SU-DHL-6 (cell line): ENCODE data around the gene CPLANE2.

Experiments
- H2AFZ ChIP-seq: fragments of 200-600 bp; sonication (generic); 2 replicates; pipeline ENCODE4 v1.6.1; 2014; ENCODE audit warnings: low read depth, mild to moderate bottlenecking, moderate library complexity, mixed read lengths, antibody characterized with exemption, low read length; ENCODE audit not compliant: severe bottlenecking
- H3F3A ChIP-seq: fragments of 200-600 bp; shearing (Covaris generic); 2 replicates; pipeline ENCODE4 v1.6.0; 2016; ENCODE audit warnings: antibody characterized with exemption, mild to moderate bottlenecking; ENCODE audit not compliant: insufficient read depth
- H3K27ac ChIP-seq: fragments of 200-600 bp; sonication (generic); 2 replicates; pipeline ENCODE4 v1.5.1; 2016; ENCODE audit warnings: low read depth, mild to moderate bottlenecking, low read length, moderate library complexity, mixed read lengths
- H3K27me3 ChIP-seq: fragments of 200-600 bp; sonication (generic), shearing (Covaris generic); 2 replicates; pipeline ENCODE4 v1.6.0; 2014; ENCODE audit warnings: mild to moderate bottlenecking, low read length
- H3K36me3 ChIP-seq: fragments of 200-600 bp; sonication (generic); 2 replicates; pipeline ENCODE4 v1.6.1; 2014; ENCODE audit warnings: mild to moderate bottlenecking, low read length, mixed read lengths
- H3K4me2 ChIP-seq: fragments of 300-600, 200-600 bp; shearing (Covaris generic), sonication (generic); 2 replicates; pipeline ENCODE4 v1.6.0; 2014; ENCODE audit warnings: low read length, low read depth, mild to moderate bottlenecking; ENCODE audit not compliant: poor library complexity, severe bottlenecking
- H3K4me3 ChIP-seq: fragments of 200-600 bp; sonication (generic); 2 replicates; pipeline ENCODE4 v1.5.1; 2014; ENCODE audit warnings: antibody characterized with exemption, low read length, mild to moderate bottlenecking, mixed read lengths; ENCODE audit not compliant: insufficient read depth, poor library complexity, severe bottlenecking
- H3K79me2 ChIP-seq: fragments of 200-600 bp; sonication (generic); 2 replicates; pipeline ENCODE4 v1.6.1; 2014; ENCODE audit warnings: mild to moderate bottlenecking, low read length, moderate library complexity; ENCODE audit not compliant: insufficient read depth
- H3K9ac ChIP-seq: fragments of 200-600 bp; sonication (generic); 2 replicates; pipeline ENCODE4 v1.7.0; 2014; ENCODE audit warnings: mild to moderate bottlenecking, low read length
- H3K9me2 ChIP-seq: fragments of 200-600 bp; sonication (generic); replicated peaks from 2 replicates; pipeline ENCODE4 v1.6.1; 2014; ENCODE audit warnings: low read length; ENCODE audit not compliant: insufficient read depth
- H3K9me3 ChIP-seq: fragments of 200-600 bp; sonication (generic); 2 replicates; pipeline ENCODE4 v1.6.1; 2014; ENCODE audit warnings: low read length, mixed read lengths; ENCODE audit not compliant: insufficient read depth
- H4K20me1 ChIP-seq: fragments of 200-600 bp; sonication (generic); 2 replicates; pipeline ENCODE4 v1.6.1; 2014; ENCODE audit warnings: low read depth, mild to moderate bottlenecking, antibody characterized with exemption, low read length, moderate library complexity, mixed read lengths
- CTCF ChIP-seq: fragments of 200-600 bp; sonication (generic); IDR thresholded peaks from one replicate; pipeline ENCODE4 v1.5.1; 2017; ENCODE audit warnings: antibody characterized with exemption, mild to moderate bottlenecking, low read length, moderate library complexity; ENCODE audit not compliant: insufficient read depth, poor library complexity, severe bottlenecking
- EZH2phosphoT487 ChIP-seq: fragments of 200-600 bp; sonication (generic), shearing (Covaris generic); conservative IDR thresholded peaks from 2 replicates; pipeline ENCODE4 v1.6.1; 2018; ENCODE audit warnings: mild to moderate bottlenecking, antibody characterized with exemption, low read length, moderate library complexity, mixed read lengths

Gene CPLANE2

GRCh38 chr1:16210581-16210980 lies 26.4 kb downstream of the CPLANE2 start:
- TF ChIP-seq EZH2phosphoT487 (no peak), CTCF (no peak)
- H3K4me2 ChIP-seq: no peak overlapping the region
- no peak overlapping the region for H3K9ac ChIP-seq

GRCh38 chr1:16209847-16210407 lies 27.1 kb downstream of the CPLANE2 start:
- Histone ChIP-seq H3K9me3 (no peaks in the 10 kb centered on the region), H3K4me3 (no peak overlapping the region), H3K79me2 (no peaks in the 10 kb centered on the region), H3K27ac (no peak overlapping the region), H2AFZ (no peak overlapping the region), H3K4me2 (no peak overlapping the region), H3K9me2 (no peaks in the 10 kb centered on the region), H3K27me3 (no peaks in the 10 kb centered on the region), H3F3A (no peaks in the 10 kb centered on the region), H3K36me3 (no peaks in the 10 kb centered on the region), H3K9ac (no peak overlapping the region), H4K20me1 (no peaks in the 10 kb centered on the region)
- TF ChIP-seq EZH2phosphoT487 (no peak), CTCF (no peak)

More at GRCh38 chr1:16210581-16210980, 26.4 kb downstream of the CPLANE2 start:
- no peaks in the 10 kb centered on the region for H3K27me3 ChIP-seq
- H3K36me3 ChIP-seq: no peaks in the 10 kb centered on the region
- H3F3A ChIP-seq: no peaks in the 10 kb centered on the region
- H3K27ac ChIP-seq: no peak overlapping the region
- no peak overlapping the region for H3K4me3 ChIP-seq
- H3K9me2 ChIP-seq: no peaks in the 10 kb centered on the region
- no peaks in the 10 kb centered on the region for H3K9me3 ChIP-seq
- H4K20me1 ChIP-seq: no peaks in the 10 kb centered on the region
- H3K79me2 ChIP-seq: no peaks in the 10 kb centered on the region
- H2AFZ ChIP-seq: no peak overlapping the region

DNA sequence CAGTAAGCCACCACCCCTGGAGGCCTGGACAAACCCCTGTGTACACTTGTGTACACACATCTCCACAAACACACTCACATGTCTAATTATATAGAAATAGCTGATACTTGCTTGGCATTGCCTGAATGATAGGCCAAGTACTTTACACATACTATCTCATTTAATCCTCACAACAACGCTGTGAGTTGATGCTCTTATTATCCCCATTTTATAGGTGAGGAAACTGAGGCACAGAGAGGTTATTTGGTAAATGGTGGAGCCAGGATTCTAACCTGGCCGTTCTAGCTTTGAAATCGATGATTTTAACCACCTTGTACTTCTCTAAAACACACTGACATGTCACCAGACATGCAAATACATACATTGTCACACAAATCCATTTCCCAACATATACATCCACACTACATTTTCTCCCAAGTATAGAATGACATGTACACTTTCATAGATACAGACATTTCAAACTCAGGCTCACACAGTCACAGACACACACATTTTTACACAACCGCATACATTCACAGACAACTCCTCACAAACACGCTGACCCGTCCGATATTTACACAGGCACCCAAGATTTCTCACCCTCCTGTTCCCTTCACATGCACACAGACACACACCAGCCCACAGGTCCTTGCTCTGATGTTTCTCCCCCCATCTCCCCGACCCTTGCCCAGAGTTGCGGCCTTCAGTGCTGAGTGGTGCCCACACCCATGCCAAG lies 27.7 kb downstream of the CPLANE2 start:
- H3K79me2 ChIP-seq: no peaks in the 10 kb centered on the region
- H3K9me3 ChIP-seq: no peaks in the 10 kb centered on the region
- no peaks in the 10 kb centered on the region for H3F3A ChIP-seq
- H3K4me3 ChIP-seq: no peak overlapping the region
- no peaks in the 10 kb centered on the region for H3K36me3 ChIP-seq
- H3K27ac ChIP-seq: no peak overlapping the region
- H3K4me2 ChIP-seq: no peak overlapping the region
- H3K9ac ChIP-seq: no peak overlapping the region
- H3K9me2 ChIP-seq: no peaks in the 10 kb centered on the region
- H3K27me3 ChIP-seq: no peaks in the 10 kb centered on the region
- no peaks in the 10 kb centered on the region for H4K20me1 ChIP-seq
- no peak for TF ChIP-seq EZH2phosphoT487
- TF ChIP-seq CTCF: no peak
- H2AFZ ChIP-seq: no peak overlapping the region
